ENCODE results near the gene NRGN.
A peak's percentile ranks its signal among the peaks of the same experiment; 100 is the strongest.
"Not testable (repeated sequence)": the region's sequence is repeated elsewhere in the genome, so short reads cannot be mapped to it uniquely, and the experiment has no call there.

Gene NRGN

DNA sequence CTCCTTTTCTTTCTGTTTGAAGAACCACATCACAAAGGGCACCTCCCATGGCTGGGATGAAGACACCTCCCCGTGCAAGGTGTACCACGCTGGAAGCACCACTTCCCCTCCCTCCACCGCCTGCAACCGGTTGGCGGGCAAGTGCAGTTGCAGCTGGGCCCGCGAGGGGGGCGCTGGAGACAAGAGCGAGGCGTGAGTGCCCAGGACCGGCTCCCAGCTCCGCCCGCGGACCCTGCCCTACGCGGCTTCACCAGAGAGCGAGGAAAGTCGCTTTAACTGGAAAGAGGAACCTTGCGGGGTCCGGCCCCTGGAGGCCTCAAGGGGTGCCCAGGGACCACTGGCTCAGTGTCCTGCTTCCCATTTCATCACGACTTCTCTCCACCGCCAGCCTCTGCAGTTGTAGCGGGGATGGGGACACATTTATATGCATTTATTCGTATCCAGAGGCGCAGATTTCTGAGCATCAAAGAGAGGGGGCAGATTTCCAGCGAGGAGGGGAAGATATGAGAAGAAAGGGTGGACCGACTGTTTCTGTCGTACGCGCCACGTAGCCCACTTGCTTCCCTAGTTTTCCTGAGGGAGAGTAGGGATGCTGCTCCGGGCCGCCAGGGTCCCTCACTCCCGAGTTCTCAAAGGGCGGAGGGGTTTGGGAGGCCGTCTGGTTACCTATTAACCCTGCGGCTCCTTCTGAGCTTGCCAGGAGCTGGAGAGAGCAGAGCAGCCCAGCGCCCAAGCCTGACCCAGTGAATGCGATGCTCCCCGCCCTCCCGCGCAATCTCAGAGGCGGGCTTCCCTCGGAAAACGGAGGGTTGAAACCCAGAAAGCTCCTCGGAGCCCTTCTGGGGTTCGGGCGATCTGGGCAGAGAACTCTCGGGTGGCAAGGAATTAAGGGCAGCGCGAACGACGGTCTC is 18.9 kb downstream of the NRGN start:
- peak; percentile 37 for DNase-seq

DNA sequence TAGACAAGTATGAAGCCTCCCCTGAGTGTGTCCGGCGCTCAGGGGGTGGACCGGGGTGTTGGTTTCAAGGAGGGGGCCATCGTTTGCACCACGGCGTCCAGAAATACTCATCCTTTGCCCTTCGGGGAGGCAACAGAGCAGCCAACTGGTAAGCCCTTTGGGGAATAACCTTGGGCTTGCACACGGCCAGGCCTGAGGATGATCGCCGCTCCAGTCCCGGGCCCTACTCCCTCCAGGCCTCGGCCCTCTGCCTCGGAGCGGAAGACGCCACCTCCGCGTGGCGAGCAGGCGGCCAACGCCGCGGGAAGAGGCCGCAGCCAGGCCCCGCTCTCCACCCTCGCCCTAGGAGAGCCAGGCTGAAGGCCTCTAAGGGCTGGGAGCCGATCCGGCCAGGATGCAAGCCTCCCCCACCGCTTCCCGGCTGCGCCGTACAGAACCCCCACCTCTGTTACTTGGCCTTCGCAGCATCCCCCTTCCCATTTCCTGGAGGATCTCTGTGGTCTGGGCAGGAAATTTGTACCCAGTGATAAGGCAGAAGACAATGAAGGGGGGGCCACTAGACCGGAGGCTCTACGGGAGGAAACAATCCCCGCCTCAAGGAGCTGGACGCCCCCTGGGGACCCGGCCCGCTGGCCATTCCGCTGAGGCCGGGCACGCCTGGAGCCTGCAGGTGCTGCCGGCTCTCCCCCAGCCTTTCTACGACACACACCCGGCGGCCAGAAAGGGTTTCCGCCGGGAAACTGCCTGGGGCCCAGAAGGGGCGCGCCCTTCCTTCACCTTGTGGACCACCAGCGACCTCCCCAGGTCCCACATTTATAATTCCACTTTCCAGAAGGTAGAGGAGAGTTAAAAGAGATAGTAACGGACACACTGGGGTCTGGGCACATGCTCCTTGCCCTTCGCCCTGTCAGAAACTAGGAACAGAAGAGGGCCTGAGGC is 19.8 kb downstream of the NRGN start:
- no peak for DNase-seq

DNA sequence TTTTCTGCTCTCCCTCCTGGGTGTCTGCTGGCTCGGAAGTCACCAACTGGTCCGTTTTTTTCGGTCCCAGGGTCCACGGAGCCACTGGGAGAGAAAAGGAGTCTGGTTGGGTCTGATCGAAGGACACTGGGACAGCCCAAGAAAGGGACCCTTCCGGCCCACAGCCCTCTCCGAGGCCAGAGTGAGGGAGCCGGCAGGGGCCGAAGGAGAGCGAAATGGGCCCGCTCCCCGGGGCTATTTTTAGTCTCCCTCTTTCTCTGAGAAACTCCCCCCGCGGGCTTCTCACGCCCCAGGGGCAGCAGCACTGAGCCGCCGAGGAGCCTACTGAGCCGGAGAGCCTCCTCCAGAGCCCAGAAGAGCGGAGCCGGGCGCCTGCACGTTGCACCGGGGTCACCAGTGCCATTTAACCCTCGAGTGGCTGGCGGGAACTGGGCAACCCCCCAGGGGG is 20.5 kb downstream of the NRGN start:
- DNase-seq = no peak

DNA sequence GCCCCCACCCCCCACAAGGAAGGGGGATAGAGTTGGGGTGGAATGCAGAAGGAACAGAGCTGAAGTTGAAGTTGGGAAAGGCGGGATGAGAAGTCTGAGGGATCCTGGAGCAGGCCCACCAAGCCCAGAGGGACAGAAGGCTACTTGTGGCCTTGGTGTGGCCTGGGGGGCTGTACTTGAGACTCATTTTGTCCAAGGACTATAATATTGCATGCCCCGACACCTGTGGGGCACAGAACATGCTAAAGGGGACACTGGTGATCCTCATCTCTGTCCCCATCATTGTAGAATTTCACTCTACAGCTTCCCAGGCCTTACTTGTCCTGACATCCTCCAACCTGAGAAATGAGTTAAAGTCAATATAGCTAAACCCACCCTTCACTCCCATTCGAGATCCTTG is 21.1 kb downstream of the NRGN start:
- no peak for DNase-seq

DNA sequence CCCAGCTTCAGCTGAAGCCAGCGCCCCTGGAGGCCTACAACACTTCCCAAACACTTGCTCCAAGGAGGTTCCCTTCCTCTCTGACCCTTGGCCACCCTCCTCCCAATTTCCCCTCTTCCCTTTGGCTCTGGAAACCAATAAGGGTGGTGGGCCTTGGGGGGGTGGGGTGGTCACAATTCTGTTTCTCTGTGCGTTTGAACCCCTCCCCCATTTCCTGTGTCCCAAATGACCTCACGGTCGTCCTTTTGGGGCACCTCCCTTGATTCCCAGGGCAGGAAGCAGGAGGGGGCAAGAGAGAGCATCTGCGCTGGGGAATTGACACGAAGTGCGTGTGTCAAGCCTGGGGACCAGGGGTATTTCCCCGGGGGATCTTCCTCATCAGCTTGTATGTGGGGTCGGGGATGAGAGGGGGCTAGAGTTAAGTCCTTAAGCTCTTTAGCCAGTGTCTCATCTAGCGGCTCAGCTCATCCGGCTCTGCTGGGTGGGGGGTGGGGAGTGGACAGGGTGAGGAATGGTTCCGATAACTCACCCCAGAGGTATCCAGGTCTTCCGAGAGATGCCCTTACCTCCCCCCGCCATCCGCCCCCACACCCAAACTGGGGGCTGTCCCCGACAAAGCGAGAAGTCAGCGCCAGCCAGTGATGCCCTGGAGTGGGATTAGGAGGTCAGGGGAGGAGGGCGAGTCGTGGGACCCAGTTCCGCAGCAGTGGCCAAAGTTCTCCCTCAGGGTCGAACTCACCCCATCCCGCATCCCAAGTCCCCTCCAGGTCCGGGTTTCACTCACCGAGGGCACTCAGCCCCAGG is 21.8 kb downstream of the NRGN start:
- no peak for DNase-seq

DNA sequence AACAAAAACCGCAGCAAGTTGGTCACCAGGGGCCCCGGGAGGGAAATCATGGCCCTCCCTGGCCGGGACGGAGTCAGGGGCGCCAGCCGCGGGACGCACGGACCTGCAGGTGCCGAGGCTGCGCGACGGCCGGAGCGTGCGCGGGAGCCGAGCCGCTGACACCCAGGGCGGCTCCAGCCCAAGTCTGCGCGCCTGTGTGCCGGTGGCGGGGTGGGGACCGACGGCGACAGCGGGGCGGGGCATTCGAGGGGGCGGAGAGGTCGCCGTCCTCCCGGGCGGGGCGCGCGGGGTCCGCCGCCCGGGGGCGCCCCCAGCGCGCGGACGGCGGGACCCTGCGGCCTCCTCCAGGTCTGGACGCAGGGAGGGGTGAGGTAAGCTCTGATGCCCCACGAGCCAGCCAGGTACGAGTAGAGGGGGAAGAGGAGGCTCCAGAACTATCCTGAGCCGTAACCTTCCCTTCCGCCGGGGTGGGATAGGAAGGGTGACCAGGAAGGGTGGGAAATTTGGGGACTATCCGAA is 22.4 kb downstream of the NRGN start, which contains the start of gene ESAM:
Gene ESAM, minus strand, starts transcription at position 186 of the 519 bp plus-strand sequence. Its CDS starts 136 bp downstream, at position 50.
- DNase-seq = no peak

DNA sequence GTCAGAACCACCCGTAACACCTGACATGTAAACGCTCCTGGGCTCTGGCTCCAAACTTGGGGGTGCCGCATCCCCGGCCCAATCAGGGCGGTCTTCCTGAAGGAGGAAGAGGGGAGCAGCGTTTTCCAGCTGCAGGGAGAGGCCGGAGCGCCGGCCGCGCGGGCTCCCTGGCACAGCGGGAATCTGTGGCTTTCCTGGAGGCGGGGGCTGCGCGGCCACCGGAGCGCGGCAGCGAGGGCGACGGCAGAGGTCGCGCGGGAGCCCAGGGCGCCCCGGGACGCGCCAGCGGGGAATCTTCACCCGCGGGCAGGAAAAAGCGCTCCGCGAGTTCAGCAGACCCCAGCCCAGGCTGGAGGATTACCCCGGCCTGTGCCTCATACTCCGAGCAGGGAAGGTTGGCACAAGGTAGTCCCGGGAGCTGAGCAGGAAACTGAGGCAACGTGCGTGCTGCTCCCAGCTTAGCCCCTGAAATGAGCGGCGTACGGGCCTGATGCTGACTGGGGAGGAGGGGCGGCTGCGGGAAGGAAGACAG is 22.9 kb downstream of the NRGN start:
- no peak for DNase-seq

DNA sequence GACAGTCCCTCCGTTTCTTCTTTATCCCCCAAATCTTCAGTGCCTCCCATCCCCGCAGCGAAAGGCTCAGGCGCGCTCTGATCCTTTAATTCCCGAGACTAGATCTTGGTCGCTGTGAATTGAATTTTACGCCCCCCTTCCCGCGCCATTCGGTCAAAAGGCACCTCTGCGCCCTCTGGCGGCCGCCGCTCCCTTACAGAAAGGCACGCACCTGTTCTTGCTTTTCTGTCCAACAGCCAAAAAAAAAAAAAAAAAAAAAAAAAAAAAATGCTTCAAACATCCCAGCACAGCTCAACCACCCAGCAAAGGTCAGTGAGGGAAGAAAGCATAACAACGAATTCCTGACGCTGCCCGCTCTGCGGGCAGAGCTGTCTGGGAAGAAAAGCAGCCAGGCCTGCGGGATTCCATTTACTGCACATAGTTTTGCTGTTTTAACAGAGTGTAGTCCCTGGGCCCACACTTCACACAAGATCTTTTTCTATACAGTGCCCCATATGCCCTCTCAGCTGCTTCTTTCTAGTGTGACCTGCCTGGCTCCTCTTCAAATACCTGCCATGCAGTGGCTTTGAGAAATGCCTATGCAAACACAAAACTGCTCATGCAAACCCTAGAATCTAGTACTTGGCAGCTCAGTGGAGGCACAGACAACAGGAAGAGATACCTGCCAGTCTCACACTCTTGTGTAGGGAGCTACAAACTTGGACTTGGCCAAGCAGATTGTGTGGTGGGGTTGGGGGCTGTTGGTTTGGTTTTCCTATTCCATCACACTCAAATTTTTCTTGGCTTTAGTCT is 23.6 kb downstream of the NRGN start:
- DNase-seq = peak; percentile 56

DNA sequence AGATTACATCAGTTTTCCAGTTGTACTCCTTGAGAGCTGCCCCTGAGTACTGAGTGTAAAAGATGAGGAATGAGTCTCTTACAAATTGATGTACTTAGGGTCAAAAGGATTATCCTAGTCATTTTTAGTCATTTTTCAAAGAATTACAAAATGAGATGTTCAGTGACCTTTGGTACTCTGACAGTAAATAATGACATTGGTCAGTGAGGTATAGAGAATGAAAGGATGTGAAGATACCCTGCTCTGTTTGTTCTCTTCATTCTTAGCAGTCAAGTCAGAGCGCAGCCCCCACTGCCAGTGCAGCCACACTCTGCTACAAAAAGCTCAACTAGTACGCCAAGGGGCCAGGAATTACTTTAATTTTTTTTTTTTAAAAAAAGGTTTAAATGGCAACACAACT is 26.4 kb downstream of the NRGN start:
- no peak for DNase-seq

DNA sequence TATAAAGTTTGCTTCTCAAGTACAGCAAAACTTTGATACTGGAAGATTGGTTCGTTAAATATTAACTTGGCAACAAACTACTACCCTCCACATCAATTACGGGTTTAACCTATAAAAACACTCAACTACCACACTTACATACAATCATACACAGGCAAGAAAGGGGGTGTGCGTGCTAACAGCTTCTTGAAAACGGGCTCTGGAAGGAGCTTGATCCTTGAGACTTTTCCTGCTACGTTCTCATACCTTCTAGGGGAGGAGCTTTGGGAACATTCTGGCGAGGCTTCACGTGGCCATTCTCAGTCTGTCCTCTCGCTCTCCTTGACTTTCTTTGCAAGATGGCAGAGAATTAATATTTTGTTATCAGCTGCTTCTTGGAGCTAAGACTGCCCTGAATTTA is 29.2 kb downstream of the NRGN start:
- DNase-seq = no peak

DNA sequence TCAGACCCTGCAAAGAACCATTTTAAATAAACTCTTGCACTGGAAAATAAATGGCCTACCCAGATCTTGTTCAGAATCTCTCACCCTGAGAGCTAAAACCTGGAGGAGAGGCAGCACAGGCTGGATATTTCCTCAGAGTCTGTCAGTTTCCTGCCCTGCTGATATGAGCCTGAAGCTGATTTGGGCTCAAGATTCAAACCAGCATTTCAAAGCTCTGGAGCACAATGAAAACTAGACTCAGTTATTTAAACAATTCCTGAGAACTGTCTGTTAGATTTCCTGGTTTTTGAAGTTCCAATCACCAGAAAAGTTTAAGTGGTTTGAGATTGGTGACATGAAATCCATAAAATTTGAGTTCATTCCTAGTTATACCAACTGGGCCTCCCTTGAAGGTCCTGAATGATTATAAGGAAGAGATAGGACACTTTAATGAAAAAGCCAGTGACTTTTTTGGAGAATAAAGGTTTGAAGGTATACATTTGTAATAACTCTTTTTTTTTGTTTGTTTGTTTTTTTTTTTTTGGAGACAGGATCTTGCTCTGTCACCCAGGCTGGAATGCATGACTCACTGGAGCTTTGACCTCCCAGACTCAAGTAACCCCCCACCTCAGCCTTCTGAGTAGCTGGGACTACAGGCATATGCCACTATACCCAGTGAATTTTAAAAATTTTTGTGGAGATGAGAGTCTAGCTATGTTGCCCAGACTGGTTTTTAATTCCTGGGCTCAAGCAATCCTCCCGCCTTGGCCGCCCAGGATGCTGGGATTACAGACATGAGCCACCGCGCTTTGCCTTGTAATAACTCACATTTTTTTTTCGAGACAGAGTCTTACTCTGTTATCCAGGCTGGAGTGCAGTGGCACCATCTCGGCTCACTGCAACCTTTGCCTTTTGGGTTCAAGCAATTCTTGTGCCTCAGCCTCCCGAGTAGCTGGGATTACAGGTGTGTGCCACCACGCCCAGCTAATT is 30.3 kb downstream of the NRGN start:
- DNase-seq = peak; percentile 45

DNA sequence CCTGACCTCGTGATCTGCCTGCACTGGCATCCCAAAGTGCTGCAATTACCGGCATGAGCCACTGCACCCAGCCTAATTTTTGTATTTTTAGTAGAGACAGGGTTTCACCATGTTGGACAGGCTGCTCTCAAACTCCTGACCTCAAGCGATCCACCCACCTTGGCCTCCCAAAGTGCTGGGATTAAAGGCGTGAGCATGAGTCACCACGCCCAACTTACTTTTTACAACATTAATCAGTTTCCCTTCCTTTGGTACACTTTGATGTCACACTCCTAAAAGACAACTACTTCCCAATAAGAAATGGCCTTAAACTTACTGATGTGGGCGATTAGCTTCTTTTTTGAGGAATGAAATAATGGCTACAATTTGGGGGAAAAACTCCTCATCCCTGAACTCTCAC is 31.2 kb downstream of the NRGN start:
- not testable (repeated sequence) for DNase-seq

DNA sequence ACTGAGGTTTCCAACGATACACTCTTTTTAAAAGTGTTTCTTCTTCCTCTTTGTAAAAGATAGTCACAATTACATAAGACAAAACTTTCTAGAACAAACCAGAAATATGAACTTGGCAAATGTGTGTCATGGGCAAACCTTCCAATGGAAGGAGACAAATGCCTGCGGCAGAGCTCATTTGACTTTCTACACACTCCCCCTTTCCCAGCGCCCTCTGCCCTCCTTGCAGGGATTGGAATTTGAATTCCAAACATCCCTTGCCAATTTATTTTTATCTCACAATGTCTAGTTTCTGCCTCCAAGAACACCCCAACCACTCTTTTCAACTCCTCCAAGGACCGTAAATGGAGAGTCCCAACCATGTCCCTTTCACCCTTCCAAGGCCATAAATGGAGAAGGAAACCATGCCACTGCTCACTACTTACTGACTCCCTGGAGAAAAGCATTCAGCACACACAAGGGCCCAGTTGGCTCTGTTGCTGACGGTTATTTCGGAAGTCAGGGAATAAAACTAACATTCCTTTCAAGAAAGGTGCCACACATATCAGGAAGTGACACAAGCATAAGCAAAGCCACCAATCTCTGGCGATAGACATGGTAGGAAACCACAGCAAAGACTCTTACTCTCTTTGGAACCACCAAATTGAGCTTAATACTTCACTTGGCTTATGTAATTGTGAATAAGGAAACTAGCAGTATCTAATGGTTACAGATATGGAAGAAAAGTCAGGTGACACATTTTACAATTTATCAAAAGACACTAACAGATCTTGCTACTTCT is 37.3 kb downstream of the NRGN start:
- no peak for DNase-seq

DNA sequence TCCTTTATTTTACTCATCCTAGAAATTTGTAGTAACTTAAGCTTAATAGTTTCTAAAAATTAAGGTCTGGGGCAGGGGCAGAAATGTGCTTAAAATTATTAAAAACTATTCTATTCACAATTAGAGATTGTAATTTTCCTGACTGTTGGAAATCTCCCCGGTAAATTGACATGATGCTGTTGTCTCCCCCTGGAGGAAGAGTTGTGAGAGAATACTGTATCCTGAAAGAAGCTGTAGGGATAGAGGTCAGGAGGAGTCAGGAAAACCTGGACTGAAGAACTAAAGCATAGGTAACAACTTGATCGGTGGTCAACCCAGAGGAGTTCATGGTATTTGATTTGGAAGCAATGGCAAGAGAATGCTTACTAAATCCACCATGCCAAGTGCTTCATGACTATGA is 38.5 kb downstream of the NRGN start:
- no peak for DNase-seq

DNA sequence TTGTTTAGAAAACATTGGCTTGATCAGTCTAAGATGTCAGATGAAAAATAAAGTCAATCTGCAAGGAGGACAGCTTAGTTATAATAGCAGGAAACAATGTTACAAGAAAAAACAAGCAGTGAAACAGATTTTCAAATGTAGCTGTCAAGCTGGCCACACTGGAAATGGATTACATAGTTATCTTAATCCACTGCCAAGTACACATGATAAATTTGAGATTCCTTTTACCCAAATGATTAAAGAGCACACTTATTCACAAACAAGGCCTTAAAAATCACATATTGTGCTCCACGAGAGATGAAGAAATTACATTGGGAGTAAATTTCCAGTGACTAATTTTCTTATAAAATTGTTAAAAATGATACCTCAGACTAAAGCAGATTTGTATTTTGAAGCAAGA is 39.8 kb downstream of the NRGN start:
- no peak for DNase-seq

DNA sequence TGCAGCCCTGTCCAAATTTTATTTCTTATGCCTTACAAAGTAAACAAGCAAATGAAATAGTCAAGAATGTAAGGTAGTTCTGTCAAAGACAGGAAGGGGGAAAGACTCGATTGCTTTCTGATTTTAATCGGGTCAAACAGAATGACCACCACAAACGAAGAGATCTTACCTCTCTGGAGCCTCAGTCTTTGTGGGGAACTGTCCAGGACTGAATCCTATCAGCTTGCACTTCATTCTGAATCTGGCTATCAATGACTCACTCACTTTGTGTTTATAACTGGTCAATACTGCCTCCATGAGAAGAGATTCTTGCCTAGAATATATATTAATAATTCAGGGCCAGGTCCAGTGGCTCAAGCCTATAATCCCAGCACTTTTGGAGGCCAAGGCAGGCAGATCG is 43.3 kb downstream of the NRGN start:
- DNase-seq = no peak

DNA sequence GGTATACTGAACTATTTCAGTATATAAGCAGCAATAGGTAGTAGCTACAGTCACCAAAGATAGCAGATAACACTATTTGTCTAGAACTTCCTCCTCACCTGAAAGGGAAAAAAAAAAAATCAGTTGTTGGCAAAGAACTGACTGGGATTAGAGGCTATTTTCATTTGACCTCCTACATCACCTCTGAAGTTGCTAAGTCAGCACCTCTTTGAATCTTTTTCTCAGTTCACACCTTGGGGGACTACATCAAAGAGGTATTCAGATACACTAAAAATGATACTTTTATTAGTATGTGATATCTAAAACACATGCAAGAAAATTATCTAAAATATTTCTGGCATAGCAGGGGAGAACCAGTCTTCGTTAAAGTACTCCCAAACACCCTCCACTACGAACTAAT is 44.3 kb downstream of the NRGN start:
- DNase-seq = no peak

DNA sequence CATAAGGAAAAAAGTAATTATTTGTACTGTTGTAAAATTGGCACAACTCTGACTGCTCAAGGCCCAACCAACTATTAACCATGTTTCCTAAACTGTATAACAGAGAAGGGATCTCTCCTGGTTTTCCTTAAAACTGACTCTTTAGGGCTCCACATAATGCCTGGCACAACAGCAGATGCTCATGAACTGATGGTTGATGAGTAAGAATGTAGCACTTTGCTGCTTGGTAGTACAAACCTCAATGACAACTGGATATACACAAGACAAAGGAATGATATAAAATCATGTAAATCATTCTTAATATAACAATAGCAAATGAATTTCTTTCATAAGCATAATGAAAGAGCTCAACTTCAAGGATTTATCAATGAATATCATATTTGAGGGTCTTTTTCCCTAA is 48.8 kb downstream of the NRGN start:
- peak; percentile 1 for DNase-seq

DNA sequence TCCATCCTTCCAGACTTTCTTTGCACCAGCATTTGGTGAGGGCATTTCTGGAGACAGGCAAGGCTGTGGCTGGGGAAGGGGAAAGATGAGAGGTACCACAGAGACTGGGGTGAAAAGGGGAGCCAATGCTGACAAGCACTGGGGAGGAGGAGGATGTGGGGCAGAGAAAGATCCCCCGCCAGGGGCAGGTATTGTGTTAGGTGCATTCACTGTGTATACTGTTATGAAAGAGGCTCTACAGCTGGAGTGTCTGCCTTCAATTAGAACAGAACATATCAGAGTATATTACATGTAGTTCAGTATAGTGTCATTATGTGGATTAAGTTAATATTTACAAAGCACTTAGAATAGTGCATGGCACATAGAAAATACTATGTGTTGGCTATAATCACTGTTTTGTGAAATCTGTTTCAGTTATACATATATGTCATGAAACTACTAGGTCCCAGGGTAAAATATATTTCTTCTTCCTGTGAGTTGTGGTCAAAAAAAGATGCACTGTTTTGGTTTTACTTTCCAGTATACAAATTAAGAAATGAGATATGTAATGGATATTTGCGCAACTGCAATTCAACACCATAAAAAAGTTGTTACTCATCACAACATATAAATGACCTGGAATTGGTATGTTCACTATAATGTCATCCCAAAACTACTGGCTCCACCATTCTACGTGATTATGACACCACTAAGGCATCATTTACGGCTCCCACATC is 52.0 kb downstream of the NRGN start:
- no peak for DNase-seq

Data from fibroblast of upper back skin (primary cell).